OCI-LY7 (cell line): ENCODE results near the gene ACP1. TPM values are rescaled to one million over a fixed set of nuclear protein-coding genes. Genes with fewer than 3 reads are reported as not detected.

Experiments
- BruUV-seq: library from RNA; stranded (reverse); fragments of 400-500 nt; replicated peaks from 2 replicates; lab custom pipeline; 2021; lab: Mats Ljungman, UMichigan
- CTCF ChIA-PET: fragments of 300-600 bp; sonication (Branson Sonifier 250); formaldehyde crosslinking; loops from one replicate; lab custom pipeline; 2022; ENCODE audit warnings: antibody characterized with exemption; ENCODE audit not compliant: unreplicated experiment; lab: Charles Lee
- POLR2A ChIA-PET: fragments of 300-600 bp; sonication (Branson Sonifier 250); formaldehyde crosslinking; loops from one replicate; lab custom pipeline; 2022; ENCODE audit warnings: antibody characterized with exemption; lab: Charles Lee
- DNase-seq: peaks from one replicate; pipeline ENCODE4 v3.0.0-alpha.2; 2015; ENCODE audit warnings: low spot score
- H2AFZ ChIP-seq: fragments of 200-600 bp; sonication (generic), shearing (Covaris generic); 2 replicates; pipeline ENCODE4 v1.6.1; 2014; ENCODE audit warnings: mild to moderate bottlenecking, antibody characterized with exemption, low read length, moderate library complexity
- H3K27ac ChIP-seq: fragments of 200-600 bp; sonication (generic); 2 replicates; pipeline ENCODE4 v1.5.1; 2014; ENCODE audit warnings: mixed run types, low read depth, mild to moderate bottlenecking, moderate library complexity, low read length, inconsistent platforms; ENCODE audit not compliant: poor library complexity, severe bottlenecking
- H3K36me3 ChIP-seq: fragments of 200-600 bp; sonication (generic); 2 replicates; pipeline ENCODE4 v1.6.1; 2014; ENCODE audit warnings: mild to moderate bottlenecking, antibody characterized with exemption, low read length, moderate library complexity, mixed read lengths; ENCODE audit not compliant: insufficient read depth
- H3K4me1 ChIP-seq: fragments of 200-600 bp; sonication (generic); 2 replicates; pipeline ENCODE4 v1.5.1; 2014; ENCODE audit warnings: mild to moderate bottlenecking, low read length; ENCODE audit not compliant: insufficient read depth, poor library complexity, severe bottlenecking
- H3K4me2 ChIP-seq: fragments of 200-600 bp; sonication (generic); 2 replicates; pipeline ENCODE4 v1.6.1; 2014; ENCODE audit warnings: mild to moderate bottlenecking, low read length
- H3K4me3 ChIP-seq: fragments of 200-600 bp; sonication (generic); 2 replicates; pipeline ENCODE4 v1.5.1; 2014; ENCODE audit warnings: mild to moderate bottlenecking, low read depth, low read length; ENCODE audit not compliant: poor library complexity, severe bottlenecking
- H3K79me2 ChIP-seq: fragments of 200-600 bp; sonication (generic); 2 replicates; pipeline ENCODE4 v1.6.1; 2016; ENCODE audit warnings: low read depth, mild to moderate bottlenecking, low read length, moderate library complexity, mixed read lengths; ENCODE audit not compliant: insufficient read depth
- H3K9me2 ChIP-seq: fragments of 200-600 bp; sonication (generic); 2 replicates; pipeline ENCODE4 v1.6.1; 2016; ENCODE audit warnings: mild to moderate bottlenecking, low read length, mixed read lengths; ENCODE audit not compliant: insufficient read depth
- H3K9me3 ChIP-seq: fragments of 200-600 bp; sonication (generic); 2 replicates; pipeline ENCODE4 v1.6.1; 2014; ENCODE audit warnings: mild to moderate bottlenecking, mixed run types, low read length, mixed read lengths
- H4K20me1 ChIP-seq: fragments of 200-600 bp; sonication (generic); 2 replicates; pipeline ENCODE4 v1.6.1; 2014; ENCODE audit warnings: mild to moderate bottlenecking, antibody characterized with exemption, low read length, moderate library complexity, mixed read lengths; ENCODE audit not compliant: insufficient read depth
- CTCF ChIP-seq: fragments of 200-600 bp; sonication (generic); conservative IDR thresholded peaks from 2 replicates; pipeline ENCODE4 v1.5.1; 2014; ENCODE audit warnings: mild to moderate bottlenecking, antibody characterized with exemption, low read length, moderate library complexity, mixed read lengths
- EZH2phosphoT487 ChIP-seq: fragments of 200-600 bp; sonication (generic); IDR thresholded peaks from 2 replicates; pipeline ENCODE4 v1.6.1; 2018; ENCODE audit warnings: low read depth, borderline replicate concordance, mild to moderate bottlenecking, mixed run types, antibody characterized with exemption, low read length, moderate library complexity, mixed read lengths
- intact Hi-C: fragments of 100-400 bp; cut with micrococcal nuclease; formaldehyde crosslinking; loops from one replicate; pipeline ENCODE4 v1.10.0; 2022; ENCODE audit not compliant: unreplicated experiment
- total RNA-seq, 2 experiments: library from RNA; depleted of rRNA in 1 of 2; stranded (reverse); fragments of >200 nt in 1 of 2; shearing (Covaris generic) in 1 of 2; gene quantifications; 2 replicates each; pipeline ENCODE4 v1.2.3, GENCODE V29; 2014 to 2022

Gene ACP1
- total RNA-seq, 2 experiments from 2014 or later, result 99.0 to 124 TPM

- no TSS peak for BruUV-seq
- no peaks in the 10 kb centered on the region for H3K4me1 ChIP-seq
- no peak overlapping the region for H3K4me2 ChIP-seq
- no peak for DNase-seq
- H3K79me2 ChIP-seq, result no peaks in the 10 kb centered on the region
- intact Hi-C loops, result no loop called here
- no peak overlapping the region for H2AFZ ChIP-seq
- H3K9me2 ChIP-seq, result no peaks in the 10 kb centered on the region
- no peaks in the 10 kb centered on the region for H3K9me3 ChIP-seq
- no peak overlapping the region for H3K27ac ChIP-seq
- H3K4me3 ChIP-seq, result no peak overlapping the region
- TF ChIP-seq CTCF, result no peak
- no peak for TF ChIP-seq EZH2phosphoT487
- ChIA-PET CTCF (no interaction called here), POLR2A (no interaction called here)
- H4K20me1 ChIP-seq, result no peaks in the 10 kb centered on the region
- H3K36me3 ChIP-seq, result no peaks in the 10 kb centered on the region
Observed at GRCh38 chr2:223451-223850, 41.3 kb upstream of the ACP1 start.

- no peak for DNase-seq
- TF ChIP-seq EZH2phosphoT487 (no peak), CTCF (no peak)
- no peak overlapping the region for H2AFZ ChIP-seq
- no peaks in the 10 kb centered on the region for H3K9me2 ChIP-seq
- H3K9me3 ChIP-seq, result no peaks in the 10 kb centered on the region
- H3K4me1 ChIP-seq, result no peaks in the 10 kb centered on the region
- intact Hi-C loops, result no loop called here
- no peaks in the 10 kb centered on the region for H4K20me1 ChIP-seq
- no peaks in the 10 kb centered on the region for H3K36me3 ChIP-seq
- no peak overlapping the region for H3K4me2 ChIP-seq
- no TSS peak for BruUV-seq
- CTCF ChIA-PET, result no interaction called here
- H3K79me2 ChIP-seq, result no peaks in the 10 kb centered on the region
- H3K27ac ChIP-seq, result no peak overlapping the region
- no peak overlapping the region for H3K4me3 ChIP-seq
- POLR2A ChIA-PET, result no interaction called here
Observed at GRCh38 chr2:223971-224760, 40.6 kb upstream of the ACP1 start.

GRCh38 chr2:228115-228514 is 36.6 kb upstream of the ACP1 start:
- no peak for DNase-seq
- Histone ChIP-seq H3K9me3 (no peaks in the 10 kb centered on the region), H3K9me2 (no peaks in the 10 kb centered on the region), H3K36me3 (no peaks in the 10 kb centered on the region), H3K4me2 (no peak overlapping the region), H4K20me1 (no peaks in the 10 kb centered on the region), H3K4me1 (no peaks in the 10 kb centered on the region), H3K79me2 (no peaks in the 10 kb centered on the region), H3K27ac (no peak overlapping the region), H3K4me3 (no peak overlapping the region), H2AFZ (no peak overlapping the region)
- intact Hi-C loops, result no loop called here
- POLR2A ChIA-PET, result interaction anchor here (0.9 kb wide), 1 partner anchor 10 kb away, joined by 3 read pairs; no protein-coding TSS in a partner anchor
- BruUV-seq, result no TSS peak
- CTCF ChIA-PET, result interaction anchor here (0.6 kb wide), 1 partner anchor 348 kb away, joined by 3 read pairs; no protein-coding TSS in a partner anchor
- no peak for TF ChIP-seq EZH2phosphoT487
- TF ChIP-seq CTCF, result no peak
